ENCODE data around the gene SORL1-AS1.

SORL1-AS1 gene

DNA sequence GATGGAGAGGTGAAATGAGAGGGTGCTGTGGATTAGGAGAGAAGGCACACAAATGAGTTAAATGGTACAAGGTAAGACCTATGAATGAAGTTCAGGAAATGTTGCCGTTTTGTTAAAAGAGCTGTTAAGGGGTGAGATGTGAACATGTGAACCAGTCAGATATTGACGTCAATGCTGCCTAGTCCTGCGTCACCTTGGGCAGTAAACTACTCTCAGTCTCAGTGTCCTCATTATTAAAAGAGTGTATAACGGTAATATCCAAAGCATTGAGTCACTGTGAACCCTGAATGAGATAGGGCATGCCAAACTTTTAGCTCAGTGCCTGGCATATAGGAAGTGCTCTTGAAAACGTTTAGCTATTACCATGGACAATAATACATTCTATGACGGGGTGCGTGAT lies 32.4 kb upstream of the SORL1-AS1 start:
- ChIA-PET POLR2A (no interaction called here), CTCF (interaction anchor here (1.2 kb wide), 1 partner anchor 11 kb away, joined by 3 read pairs; no protein-coding TSS in a partner anchor)
- Histone ChIP-seq H3K9me3 (no peaks in the 10 kb centered on the region), H3K27ac (ENCODE audit: low read depth in 2 of 2, low read length in 1 of 2) (no peak overlapping the region), H3K79me2 (ENCODE audit: insufficient read depth) (no peaks in the 10 kb centered on the region), H3K27me3 (ENCODE audit: insufficient read depth) (no peaks in the 10 kb centered on the region), H4K20me1 (ENCODE audit: insufficient read depth) (no peaks in the 10 kb centered on the region), H3K4me2 (no peak overlapping the region), H3K4me1 (ENCODE audit: control insufficient read depth in 1 of 2, insufficient read depth in 2 of 2, low read depth in 1 of 2, low read length in 1 of 2) (peaks cover 0 to 13% of the 10 kb centered on the region in 2 experiments; a peak in 1 of 4 replicates), H2AFZ (ENCODE audit: low read depth) (no peak overlapping the region), H3F3A (replicated peaks; ENCODE audit: insufficient read depth) (no peaks in the 10 kb centered on the region), H3K36me3 (replicated peaks in 1 of 2; ENCODE audit: control insufficient read depth in 1 of 2, insufficient read depth in 2 of 2, low read length in 1 of 2) (no peaks in the 10 kb centered on the region), H3K9ac (no peak overlapping the region), H3K9me2 (no peaks in the 10 kb centered on the region), H3K4me3 (ENCODE audit: low read depth in 2 of 2, low read length in 1 of 2) (no peak overlapping the region)
- DNase-seq, result no peak
- TF ChIP-seq NFIC (IDR thresholded peaks at IDR 0.05; ENCODE audit: borderline replicate concordance), result no peak
- TF ChIP-seq TCF12 (IDR thresholded peaks at IDR 0.05), result no peak
- no peak for TF ChIP-seq PBX3 (IDR thresholded peaks at IDR 0.05)
- TF ChIP-seq TEAD4 (IDR thresholded peaks at IDR 0.05; ENCODE audit: borderline replicate concordance, insufficient read depth), result no peak
- TF ChIP-seq, protein P1, sequence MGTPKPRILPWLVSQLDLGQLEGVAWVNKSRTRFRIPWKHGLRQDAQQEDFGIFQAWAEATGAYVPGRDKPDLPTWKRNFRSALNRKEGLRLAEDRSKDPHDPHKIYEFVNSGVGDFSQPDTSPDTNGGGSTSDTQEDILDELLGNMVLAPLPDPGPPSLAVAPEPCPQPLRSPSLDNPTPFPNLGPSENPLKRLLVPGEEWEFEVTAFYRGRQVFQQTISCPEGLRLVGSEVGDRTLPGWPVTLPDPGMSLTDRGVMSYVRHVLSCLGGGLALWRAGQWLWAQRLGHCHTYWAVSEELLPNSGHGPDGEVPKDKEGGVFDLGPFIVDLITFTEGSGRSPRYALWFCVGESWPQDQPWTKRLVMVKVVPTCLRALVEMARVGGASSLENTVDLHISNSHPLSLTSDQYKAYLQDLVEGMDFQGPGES (IDR thresholded peaks at IDR 0.05; ENCODE audit: low read depth, low read length), result no peak
- TF ChIP-seq RCOR1 (IDR thresholded peaks at IDR 0.05; ENCODE audit: low read length), result no peak
- no peak for TF ChIP-seq JUND (IDR thresholded peaks at IDR 0.05)
- TF ChIP-seq RXRA (IDR thresholded peaks at IDR 0.05; ENCODE audit: borderline replicate concordance, low read depth), result no peak
- WGBS (ENCODE audit: low lambda C conversion rate), result 81% methylated on average over 7 of the region's 7 CpGs

GRCh38 chr11:121483805-121484480 lies 31.2 kb upstream of the SORL1-AS1 start:
- no peak overlapping the region for H3K4me3 ChIP-seq (ENCODE audit: low read depth in 2 of 2, low read length in 1 of 2)
- H3K9me3 ChIP-seq, result no peaks in the 10 kb centered on the region
- no peak overlapping the region for H2AFZ ChIP-seq (ENCODE audit: low read depth)
- WGBS (ENCODE audit: low lambda C conversion rate), result 49% methylated on average over 4 of the region's 4 CpGs
- peaks cover 0 to 13% of the 10 kb centered on the region in 2 experiments; a peak in 1 of 4 replicates for H3K4me1 ChIP-seq (ENCODE audit: control insufficient read depth in 1 of 2, insufficient read depth in 2 of 2, low read depth in 1 of 2, low read length in 1 of 2)
- no peak overlapping the region for H3K4me2 ChIP-seq
- H3K9ac ChIP-seq, result no peak overlapping the region
- H3K9me2 ChIP-seq, result no peaks in the 10 kb centered on the region
- no peaks in the 10 kb centered on the region for H3K27me3 ChIP-seq (ENCODE audit: insufficient read depth)
- no peaks in the 10 kb centered on the region for H3K36me3 ChIP-seq (replicated peaks in 1 of 2; ENCODE audit: control insufficient read depth in 1 of 2, insufficient read depth in 2 of 2, low read length in 1 of 2)
- TF ChIP-seq SMC3 (IDR thresholded peaks at IDR 0.05; ENCODE audit: low read depth, low read length) (no peak), TAF1 (IDR thresholded peaks at IDR 0.05; ENCODE audit: borderline replicate concordance, low read depth, low read length) (no peak), NRF1 (IDR thresholded peaks at IDR 0.05; ENCODE audit: low read depth, low read length) (no peak), ELF1 (IDR thresholded peaks at IDR 0.05) (no peak), RXRA (IDR thresholded peaks at IDR 0.05; ENCODE audit: borderline replicate concordance, low read depth) (no peak), GATA2 (CRISPR knock-in tag; IDR thresholded peaks at IDR 0.05) (no peak), CTCF (IDR thresholded peaks at IDR 0.05) (no peak), EP300 (IDR thresholded peaks at IDR 0.05; ENCODE audit: borderline replicate concordance in 1 of 2, low read depth in 1 of 2, low read length in 1 of 2) (no peak), EZH2phosphoT487 (IDR thresholded peaks at IDR 0.05; ENCODE audit: borderline replicate concordance, low read depth) (no peak), FOXJ3 (CRISPR knock-in tag; IDR thresholded peaks at IDR 0.05) (no peak), PBX3 (IDR thresholded peaks at IDR 0.05) (no peak), FOXM1 (IDR thresholded peaks at IDR 0.05; ENCODE audit: low read depth) (no peak)
- TF ChIP-seq, protein P1 (IDR thresholded peaks at IDR 0.05; ENCODE audit: low read depth, low read length), result no peak
- no peaks in the 10 kb centered on the region for H3F3A ChIP-seq (replicated peaks; ENCODE audit: insufficient read depth)
- DNase-seq, result no peak
- H3K79me2 ChIP-seq (ENCODE audit: insufficient read depth), result no peaks in the 10 kb centered on the region
- CTCF ChIA-PET, result interaction anchor here (1.1 kb wide), 1 partner anchor 16 kb away, joined by 4 read pairs; no protein-coding TSS in a partner anchor
- no peaks in the 10 kb centered on the region for H4K20me1 ChIP-seq (ENCODE audit: insufficient read depth)
- no peak overlapping the region for H3K27ac ChIP-seq (ENCODE audit: low read depth in 2 of 2, low read length in 1 of 2)
- POLR2A ChIA-PET, result no interaction called here

Measured in SK-N-SH (cell line).